ENCODE data around the gene DMD.

The DMD gene

DNA sequence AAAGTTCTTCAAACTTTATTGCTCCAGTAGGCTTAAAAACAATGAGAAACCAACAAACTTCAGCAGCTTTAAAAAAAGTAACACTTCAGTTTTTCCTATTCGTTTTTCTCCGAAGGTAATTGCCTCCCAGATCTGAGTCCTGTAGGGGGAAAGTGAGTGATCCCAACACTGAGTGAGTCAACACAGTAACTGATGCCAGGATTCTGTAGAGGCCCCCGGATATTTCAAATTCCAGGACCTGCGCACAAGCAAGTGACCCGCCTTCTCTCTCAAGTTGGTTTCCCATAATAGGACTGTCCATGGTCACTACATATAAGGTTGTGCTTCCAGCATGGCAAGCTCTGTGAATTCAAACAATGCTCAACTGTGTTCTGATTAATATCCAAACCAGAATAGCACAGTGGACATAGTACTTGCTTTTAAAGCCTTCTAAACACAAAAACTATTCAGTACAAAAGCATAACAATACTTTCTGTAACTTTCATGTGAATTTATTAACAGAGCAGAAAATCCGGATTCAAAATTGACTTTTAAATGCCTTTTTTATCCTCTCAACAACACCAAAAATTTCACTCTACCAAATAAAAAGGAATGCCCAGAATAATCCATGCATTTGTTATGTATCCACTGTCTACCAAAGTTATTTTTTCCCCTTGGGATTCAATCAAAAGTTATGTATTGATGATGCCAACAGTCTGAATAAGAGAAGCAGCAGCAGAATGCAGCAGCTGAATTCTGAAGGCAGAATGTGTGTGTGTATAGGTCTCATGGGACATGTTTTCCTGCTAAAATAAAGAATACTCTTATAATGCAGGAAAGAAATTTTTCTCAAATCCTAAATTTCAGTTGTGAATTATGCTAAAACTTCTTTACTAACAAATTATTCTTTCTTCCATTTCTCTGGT, at the start of gene DMD:
Gene DMD (minus strand): TSS at position 194 of the 905 bp plus-strand sequence. CDS start 237 bp downstream, outside the sequence.
- Histone ChIP-seq H3K9me3 (ENCODE audit: insufficient read depth, low read depth, low read length) (no peaks in the 10 kb centered on the region), H3K9me2 (replicated peaks; ENCODE audit: low read depth, low read length) (no peaks in the 10 kb centered on the region), H3K4me3 (ENCODE audit: low read length, poor library complexity, severe bottlenecking) (no peak within 1 kb of the TSS), H3K4me2 (ENCODE audit: low read depth, low read length, poor library complexity, severe bottlenecking) (no peak within 1 kb of the TSS), H3K9ac (ENCODE audit: low read depth, low read length, poor library complexity, severe bottlenecking) (no peak within 1 kb of the TSS), H3K36me3 (ENCODE audit: insufficient read depth, low read length) (no peaks in the 10 kb centered on the region), H2AFZ (ENCODE audit: low read length) (no peak within 1 kb of the TSS), H3K79me2 (ENCODE audit: insufficient read depth, low read length) (no peaks in the 10 kb centered on the region), H4K20me1 (ENCODE audit: insufficient read depth, low read length, poor library complexity, severe bottlenecking) (no peaks in the 10 kb centered on the region), H3K4me1 (ENCODE audit: insufficient read depth, low read length, poor library complexity, severe bottlenecking) (no peaks in the 10 kb centered on the region), H3F3A (ENCODE audit: low read depth) (no peaks in the 10 kb centered on the region), H3K27me3 (ENCODE audit: insufficient read depth, low read length, poor library complexity, severe bottlenecking) (no peaks in the 10 kb centered on the region)
- no peak for TF ChIP-seq EZH2phosphoT487 (IDR thresholded peaks at IDR 0.05; ENCODE audit: borderline replicate concordance)
- TF ChIP-seq, protein P1, sequence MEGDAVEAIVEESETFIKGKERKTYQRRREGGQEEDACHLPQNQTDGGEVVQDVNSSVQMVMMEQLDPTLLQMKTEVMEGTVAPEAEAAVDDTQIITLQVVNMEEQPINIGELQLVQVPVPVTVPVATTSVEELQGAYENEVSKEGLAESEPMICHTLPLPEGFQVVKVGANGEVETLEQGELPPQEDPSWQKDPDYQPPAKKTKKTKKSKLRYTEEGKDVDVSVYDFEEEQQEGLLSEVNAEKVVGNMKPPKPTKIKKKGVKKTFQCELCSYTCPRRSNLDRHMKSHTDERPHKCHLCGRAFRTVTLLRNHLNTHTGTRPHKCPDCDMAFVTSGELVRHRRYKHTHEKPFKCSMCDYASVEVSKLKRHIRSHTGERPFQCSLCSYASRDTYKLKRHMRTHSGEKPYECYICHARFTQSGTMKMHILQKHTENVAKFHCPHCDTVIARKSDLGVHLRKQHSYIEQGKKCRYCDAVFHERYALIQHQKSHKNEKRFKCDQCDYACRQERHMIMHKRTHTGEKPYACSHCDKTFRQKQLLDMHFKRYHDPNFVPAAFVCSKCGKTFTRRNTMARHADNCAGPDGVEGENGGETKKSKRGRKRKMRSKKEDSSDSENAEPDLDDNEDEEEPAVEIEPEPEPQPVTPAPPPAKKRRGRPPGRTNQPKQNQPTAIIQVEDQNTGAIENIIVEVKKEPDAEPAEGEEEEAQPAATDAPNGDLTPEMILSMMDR (conservative IDR thresholded peaks at IDR 0.05; ENCODE audit: low read length): no peak

DNA sequence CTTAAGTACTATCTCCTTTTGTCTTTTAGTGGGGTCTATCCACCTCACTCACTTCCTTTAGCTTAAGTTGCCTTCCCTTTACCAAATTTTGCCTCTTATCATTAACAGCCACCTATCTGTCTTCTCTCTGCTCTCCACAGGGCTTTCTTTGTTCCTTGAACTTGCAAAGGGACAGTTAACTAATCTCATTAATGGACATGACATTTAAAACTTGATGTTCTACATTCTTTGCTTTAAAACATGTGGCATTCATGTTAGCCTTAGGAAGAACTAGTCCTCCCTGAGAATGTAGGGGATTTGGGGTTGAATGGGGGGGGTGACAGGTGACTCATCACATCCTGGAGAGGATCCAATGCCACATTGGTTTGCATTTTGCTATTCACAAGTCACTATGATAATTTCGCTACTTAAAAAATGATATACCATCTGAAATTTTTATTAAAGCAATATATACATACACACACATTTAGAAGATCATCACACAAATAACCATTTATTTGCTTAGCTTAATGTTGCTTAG, 41.0 kb upstream of the DMD start:
- Histone ChIP-seq H3K4me3 (ENCODE audit: low read length, poor library complexity, severe bottlenecking) (no peak overlapping the region), H3K9ac (ENCODE audit: low read depth, low read length, poor library complexity, severe bottlenecking) (no peak overlapping the region), H3K9me2 (replicated peaks; ENCODE audit: low read depth, low read length) (no peaks in the 10 kb centered on the region), H3K27me3 (ENCODE audit: insufficient read depth, low read length, poor library complexity, severe bottlenecking) (no peaks in the 10 kb centered on the region), H3K4me2 (ENCODE audit: low read depth, low read length, poor library complexity, severe bottlenecking) (no peak overlapping the region), H3K9me3 (ENCODE audit: insufficient read depth, low read depth, low read length) (no peaks in the 10 kb centered on the region), H2AFZ (ENCODE audit: low read length) (no peak overlapping the region), H3K4me1 (ENCODE audit: insufficient read depth, low read length, poor library complexity, severe bottlenecking) (no peaks in the 10 kb centered on the region), H3K79me2 (ENCODE audit: insufficient read depth, low read length) (no peaks in the 10 kb centered on the region), H4K20me1 (ENCODE audit: insufficient read depth, low read length, poor library complexity, severe bottlenecking) (no peaks in the 10 kb centered on the region), H3F3A (ENCODE audit: low read depth) (no peaks in the 10 kb centered on the region), H3K36me3 (ENCODE audit: insufficient read depth, low read length) (no peaks in the 10 kb centered on the region)
- TF ChIP-seq, protein P1 (conservative IDR thresholded peaks at IDR 0.05; ENCODE audit: low read length): no peak
- no peak for TF ChIP-seq EZH2phosphoT487 (IDR thresholded peaks at IDR 0.05; ENCODE audit: borderline replicate concordance)

DNA sequence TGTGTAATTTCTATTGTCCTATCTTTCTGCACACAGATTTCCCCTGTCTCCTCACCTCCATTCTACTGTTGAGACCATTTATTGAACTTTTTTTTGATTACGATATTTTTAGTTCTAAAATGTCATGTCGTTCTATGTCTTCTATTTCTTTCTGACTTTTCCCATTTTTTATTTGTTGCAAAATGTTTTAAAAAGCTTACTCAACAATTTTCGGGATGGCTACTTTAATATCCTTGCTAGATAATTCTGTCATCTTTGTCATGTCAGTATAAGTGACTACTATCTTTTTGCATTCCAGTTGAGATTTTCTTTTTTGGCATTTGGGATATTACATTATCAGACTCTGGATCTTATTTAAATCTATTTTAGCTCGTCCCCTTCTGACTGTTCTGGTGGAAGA, 7.5 kb upstream of the DMD start:
- no peaks in the 10 kb centered on the region for H3K9me3 ChIP-seq (ENCODE audit: insufficient read depth, low read depth, low read length)
- TF ChIP-seq EZH2phosphoT487 (IDR thresholded peaks at IDR 0.05; ENCODE audit: borderline replicate concordance): no peak
- TF ChIP-seq, protein P1 (conservative IDR thresholded peaks at IDR 0.05; ENCODE audit: low read length): no peak
- no peaks in the 10 kb centered on the region for H4K20me1 ChIP-seq (ENCODE audit: insufficient read depth, low read length, poor library complexity, severe bottlenecking)
- no peaks in the 10 kb centered on the region for H3K36me3 ChIP-seq (ENCODE audit: insufficient read depth, low read length)
- H3K9me2 ChIP-seq (replicated peaks; ENCODE audit: low read depth, low read length): no peaks in the 10 kb centered on the region
- H3F3A ChIP-seq (ENCODE audit: low read depth): no peaks in the 10 kb centered on the region
- H2AFZ ChIP-seq (ENCODE audit: low read length): no peak overlapping the region
- H3K27me3 ChIP-seq (ENCODE audit: insufficient read depth, low read length, poor library complexity, severe bottlenecking): no peaks in the 10 kb centered on the region
- H3K4me1 ChIP-seq (ENCODE audit: insufficient read depth, low read length, poor library complexity, severe bottlenecking): no peaks in the 10 kb centered on the region
- H3K79me2 ChIP-seq (ENCODE audit: insufficient read depth, low read length): no peaks in the 10 kb centered on the region
- H3K9ac ChIP-seq (ENCODE audit: low read depth, low read length, poor library complexity, severe bottlenecking): no peak overlapping the region
- no peak overlapping the region for H3K4me2 ChIP-seq (ENCODE audit: low read depth, low read length, poor library complexity, severe bottlenecking)
- H3K4me3 ChIP-seq (ENCODE audit: low read length, poor library complexity, severe bottlenecking): no peak overlapping the region
